GM10248 (cell line): ENCODE results near the gene NEURL1.

Source experiments
- CTCF ChIA-PET: fragments of 300-600 bp; sonication (Branson Sonifier 250); formaldehyde crosslinking; extraction: SDS; loops from one replicate; lab custom pipeline; 2021; ENCODE audit warnings: antibody characterized with exemption; lab: Yijun Ruan, JAX
- POLR2A ChIA-PET: fragments of 350-650 bp; sonication (Branson Sonifier 250); formaldehyde crosslinking; extraction: SDS; loops from one replicate; lab custom pipeline; 2020; ENCODE audit warnings: antibody characterized with exemption; lab: Yijun Ruan, JAX
- DNase-seq: peaks from one replicate; pipeline ENCODE4 v3.0.0; 2012; ENCODE audit errors: extremely low spot score
- CTCF ChIP-seq: IDR thresholded peaks from 2 replicates; pipeline ENCODE4 v1.5.1; 2012; ENCODE audit warnings: mild to moderate bottlenecking, low read depth; ENCODE audit errors: extremely low read depth, missing control alignments, control extremely low read depth

The NEURL1 gene

GRCh38 chr10:103448746-103449145 lies 44.8 kb upstream of the NEURL1 start:
- CTCF ChIA-PET: interaction anchor here (1.2 to 6.3 kb wide), 3 partner anchors 27 to 37 kb away, joined by 5 to 42 read pairs (median 30); no protein-coding TSS in a partner anchor
- TF ChIP-seq CTCF: no peak
- no peak for DNase-seq
- POLR2A ChIA-PET: no interaction called here

DNA sequence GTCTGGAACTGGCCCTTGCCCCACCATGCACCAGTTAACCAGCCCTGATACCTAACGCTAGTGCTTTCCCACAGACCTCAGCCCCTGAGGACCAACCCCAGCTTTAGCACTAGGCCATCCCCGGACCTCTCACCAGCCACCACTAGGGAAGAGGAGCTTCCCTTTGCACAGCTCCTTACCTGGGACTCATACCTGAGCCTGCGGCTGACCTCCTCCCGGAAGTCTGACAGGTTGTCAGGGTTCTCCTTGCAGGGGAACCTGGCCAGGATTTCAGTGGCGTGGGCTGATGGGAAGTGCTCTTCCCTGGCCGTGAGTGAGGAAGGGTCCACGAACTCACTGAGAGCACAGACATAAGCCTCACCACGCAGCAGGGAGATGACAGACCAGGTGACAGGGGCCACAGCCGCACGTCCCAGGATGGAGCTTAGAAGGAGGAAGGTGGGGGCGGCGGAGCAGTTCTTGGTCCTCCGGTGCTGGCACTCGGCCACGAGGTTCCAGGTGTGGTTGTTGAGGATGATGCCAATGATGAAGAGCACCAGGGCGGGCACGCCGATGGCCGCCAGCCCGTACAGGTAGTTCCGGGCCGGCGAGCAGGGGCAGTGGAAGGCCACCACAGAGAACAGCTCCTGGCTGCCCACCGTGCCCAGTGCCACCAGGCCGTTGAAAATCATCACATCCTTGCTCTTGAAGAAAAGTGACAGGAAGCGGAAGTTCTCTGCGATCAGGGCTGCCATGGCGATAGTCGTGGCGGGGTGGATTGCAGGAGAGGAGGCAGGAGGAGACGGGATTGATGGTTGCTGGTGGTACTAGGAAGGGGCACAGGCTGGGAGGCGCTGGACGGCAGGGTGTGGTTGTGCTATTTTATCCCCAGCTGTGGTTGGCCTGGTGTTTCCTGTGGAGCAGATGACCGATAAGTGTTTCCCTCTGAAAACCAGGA lies 44.0 kb upstream of the NEURL1 start:
- POLR2A ChIA-PET: no interaction called here
- TF ChIP-seq CTCF: no peak
- DNase-seq: no peak
- CTCF ChIA-PET: interaction anchor here (0.8 to 6.3 kb wide), 6 partner anchors 13 to 36 kb away, joined by 3 to 42 read pairs (median 4); no protein-coding TSS in a partner anchor

GRCh38 chr10:103450201-103450695 lies 43.3 kb upstream of the NEURL1 start:
- CTCF ChIA-PET: interaction anchor here (0.8 to 6.3 kb wide), 6 partner anchors 12 to 36 kb away, joined by 3 to 42 read pairs (median 4); no protein-coding TSS in a partner anchor
- DNase-seq: no peak
- POLR2A ChIA-PET: no interaction called here
- no peak for TF ChIP-seq CTCF

DNA sequence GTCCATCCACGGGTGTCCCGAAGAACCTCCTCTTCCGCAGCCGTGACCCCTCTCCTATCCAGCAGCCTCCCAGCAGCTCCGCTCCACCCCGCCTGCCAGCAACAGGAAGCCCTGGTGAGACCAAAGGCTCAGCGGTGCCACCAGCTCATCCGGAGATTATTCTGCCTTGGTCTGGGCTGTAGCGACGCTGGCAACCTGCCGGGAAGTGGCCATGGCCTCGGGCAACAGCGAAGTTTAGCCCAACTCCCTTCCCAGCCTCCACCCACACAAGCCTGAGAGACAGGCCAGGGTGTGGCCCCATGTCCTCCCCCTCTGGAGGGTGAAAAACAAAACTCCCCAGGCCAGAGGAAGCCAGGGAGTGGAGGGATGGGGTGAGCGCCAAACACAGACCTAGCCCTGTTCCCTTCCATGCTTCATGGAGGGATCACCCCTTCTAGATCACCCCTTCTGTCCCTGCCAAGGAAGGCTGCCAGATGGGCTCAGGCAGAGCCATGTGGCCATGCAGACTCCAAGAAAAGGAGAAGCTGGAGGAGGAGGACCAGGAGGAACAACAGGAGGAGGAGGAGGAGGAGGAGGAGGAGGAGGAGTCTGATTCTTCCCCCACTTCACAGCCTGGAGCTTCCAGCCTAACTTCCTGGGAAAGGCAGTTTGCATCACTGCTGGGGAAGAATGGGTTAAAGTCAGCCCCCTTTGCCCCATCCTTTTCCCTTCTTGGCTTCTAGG lies 42.3 kb upstream of the NEURL1 start:
- POLR2A ChIA-PET: interaction anchor here (0.6 kb wide), 1 partner anchor 40 kb away, joined by 4 read pairs; no protein-coding TSS in a partner anchor
- no peak for TF ChIP-seq CTCF
- CTCF ChIA-PET: interaction anchor here (0.7 to 6.3 kb wide), 8 partner anchors 11 to 35 kb away, joined by 3 to 42 read pairs (median 4); no protein-coding TSS in a partner anchor
- peak; percentile 53 for DNase-seq

- CTCF ChIA-PET: interaction anchor here (1.1 to 6.3 kb wide), 11 partner anchors 10 to 41 kb away, joined by 3 to 42 read pairs (median 4); partner anchors contain the start of gene NEURL1
- POLR2A ChIA-PET: interaction anchor here (0.6 kb wide), 2 partner anchors 39 to 669 kb away, joined by 4 read pairs; no protein-coding TSS in a partner anchor
- DNase-seq: peak; percentile 89
- no peak for TF ChIP-seq CTCF
Measured at GRCh38 chr10:103451831-103452505, 41.5 kb upstream of the NEURL1 start, which contains the start of gene CALHM2. TSS of gene CALHM2 (minus strand) at chr10:103452370. CDS start at chr10:103449941, 2,429 bp downstream.
